IPS-18c (cell line): Measurements from ENCODE around the gene TNFSF15.

Source experiments
- H3K4me3 ChIP-seq: 2 replicates; pipeline ENCODE4 v1.7.0; 2013; ENCODE audit warnings: low read depth, mild to moderate bottlenecking, low read length, moderate library complexity; ENCODE audit not compliant: insufficient read depth
- H3K9me3 ChIP-seq: one replicate; pipeline ENCODE4 v1.6.1; 2013; ENCODE audit warnings: mild to moderate bottlenecking, low read length, moderate library complexity; ENCODE audit not compliant: control insufficient read depth, insufficient read depth

Gene TNFSF15

GRCh38 chr9:114805670-114806525 is at the start of gene TNFSF15:
Gene TNFSF15, minus strand, starts transcription at chr9:114806039. Its CDS starts 27 bp downstream, at chr9:114806012.
- Histone ChIP-seq H3K4me3 (no peak within 1 kb of the TSS), H3K9me3 (no peaks in the 10 kb centered on the region)

- H3K9me3 ChIP-seq = peaks cover 3% of the 10 kb centered on the region
- H3K4me3 ChIP-seq = no peak overlapping the region
Observed at GRCh38 chr9:114855488-114855887, 49.6 kb upstream of the TNFSF15 start.

- Histone ChIP-seq H3K9me3 (peaks cover 3% of the 10 kb centered on the region), H3K4me3 (no peak overlapping the region)
Observed at GRCh38 chr9:114854736-114855355, 49.0 kb upstream of the TNFSF15 start.

- H3K4me3 ChIP-seq = no peak overlapping the region
- H3K9me3 ChIP-seq = peaks cover 3% of the 10 kb centered on the region
Observed at GRCh38 chr9:114853071-114853855, 47.4 kb upstream of the TNFSF15 start.

GRCh38 chr9:114852050-114852594 is 46.3 kb upstream of the TNFSF15 start:
- no peak overlapping the region for H3K4me3 ChIP-seq
- H3K9me3 ChIP-seq = peaks cover 3% of the 10 kb centered on the region

- no peak overlapping the region for H3K4me3 ChIP-seq
- peaks cover 3% of the 10 kb centered on the region for H3K9me3 ChIP-seq
Observed at GRCh38 chr9:114851306-114851705, 45.5 kb upstream of the TNFSF15 start.

- H3K4me3 ChIP-seq = no peak overlapping the region
- H3K9me3 ChIP-seq = peaks cover 3% of the 10 kb centered on the region
Observed at GRCh38 chr9:114850871-114851270, 45.0 kb upstream of the TNFSF15 start.

GRCh38 chr9:114849450-114849849 is 43.6 kb upstream of the TNFSF15 start:
- H3K4me3 ChIP-seq = no peak overlapping the region
- H3K9me3 ChIP-seq = peaks cover 3% of the 10 kb centered on the region

GRCh38 chr9:114847492-114848417 is 41.9 kb upstream of the TNFSF15 start:
- Histone ChIP-seq H3K4me3 (no peak overlapping the region), H3K9me3 (no peaks in the 10 kb centered on the region)

GRCh38 chr9:114845373-114845772 is 39.5 kb upstream of the TNFSF15 start:
- Histone ChIP-seq H3K4me3 (no peak overlapping the region), H3K9me3 (no peaks in the 10 kb centered on the region)

- Histone ChIP-seq H3K9me3 (peaks cover under 1% of the 10 kb centered on the region), H3K4me3 (no peak overlapping the region)
Observed at GRCh38 chr9:114844766-114845165, 38.9 kb upstream of the TNFSF15 start.

GRCh38 chr9:114837923-114838322 is 32.1 kb upstream of the TNFSF15 start:
- H3K9me3 ChIP-seq = peaks cover 2% of the 10 kb centered on the region
- no peak overlapping the region for H3K4me3 ChIP-seq

GRCh38 chr9:114836769-114837168 is 30.9 kb upstream of the TNFSF15 start:
- H3K4me3 ChIP-seq = no peak overlapping the region
- peaks cover 2% of the 10 kb centered on the region for H3K9me3 ChIP-seq

- H3K9me3 ChIP-seq = no peaks in the 10 kb centered on the region
- no peak overlapping the region for H3K4me3 ChIP-seq
Observed at GRCh38 chr9:114834386-114834785, 28.5 kb upstream of the TNFSF15 start.

- Histone ChIP-seq H3K9me3 (no peaks in the 10 kb centered on the region), H3K4me3 (no peak overlapping the region)
Observed at GRCh38 chr9:114830546-114830945, 24.7 kb upstream of the TNFSF15 start.

- no peaks in the 10 kb centered on the region for H3K9me3 ChIP-seq
- H3K4me3 ChIP-seq = no peak overlapping the region
Observed at GRCh38 chr9:114829574-114830440, 24.0 kb upstream of the TNFSF15 start.
